Thyroid gland (tissue), 4 donors: ENCODE data around the gene PDCD10. TPM values are rescaled to one million over a fixed set of nuclear protein-coding genes. Genes with fewer than 3 reads are reported as not detected.
A peak's percentile ranks its signal among the peaks of the same experiment; 100 is the strongest.

Experiments used
- DNase-seq, 2 donors: peaks; one replicate each; pipeline ENCODE4 v3.0.0-alpha.2; 2019
- H3K27ac ChIP-seq, 3 donors: fragments of 200-600 bp; sonication (generic); 1 replicate in 2 of 3; 2 replicates in 1 of 3; pipeline ENCODE4 v1.5.1; 2016 to 2019; ENCODE audit warnings: mild to moderate bottlenecking in 1 of 3, moderate library complexity in 1 of 3
- H3K27me3 ChIP-seq: fragments of 200-600 bp; sonication (generic); one replicate; pipeline ENCODE4 v1.5.1; 2019
- H3K36me3 ChIP-seq, 2 donors: fragments of 200-600 bp; sonication (generic); one replicate each; pipeline ENCODE4 v1.5.1; 2016 to 2019
- H3K4me1 ChIP-seq, 2 donors: fragments of 200-600 bp; sonication (generic); one replicate each; pipeline ENCODE4 v1.5.1; 2017 to 2019
- H3K4me3 ChIP-seq, 3 donors: fragments of 200-600 bp; sonication (generic); replicated peaks in 1 of 3; 1 replicate in 2 of 3; 2 replicates in 1 of 3; pipeline ENCODE4 v1.5.1; 2016; ENCODE audit warnings: mild to moderate bottlenecking in 1 of 3
- H3K9me3 ChIP-seq: fragments of 200-600 bp; sonication (generic); one replicate; pipeline ENCODE4 v1.5.1; 2017
- POLR2A ChIP-seq, 2 donors: fragments of 450-650 bp; IDR thresholded peaks; one replicate each; pipeline ENCODE4 v1.6.1; 2017; ENCODE audit warnings: antibody characterized with exemption in 2 of 2, mild to moderate bottlenecking in 2 of 2, moderate library complexity in 1 of 2
- WGBS, 2 donors: methylation state at CpG; one replicate each; pipeline ENCODE4 v1.1.5; 2017; 5-methylcytosine and 5-hydroxymethylcytosine counted together
- intact Hi-C: fragments of 100-400 bp; cut with DNase I; formaldehyde crosslinking; loops from one replicate; pipeline ENCODE4 v1.15.1; 2023
- total RNA-seq, 4 donors: library from RNA; depleted of rRNA; stranded (reverse); fragments of >200 nt; gene quantifications; one replicate each; pipeline ENCODE4 v1.2.3, GENCODE V29; 2016
- TF ChIP-seq, protein P1 (sequence below), 6 experiments: fragments of 200-600 bp in 3 of 6; fragments of 450-650 bp in 3 of 6; sonication (generic) in 3 of 6; IDR thresholded peaks; one replicate each; pipeline ENCODE4 v1.5.1; 2016 to 2019; ENCODE audit warnings: antibody characterized with exemption in 6 of 6, mild to moderate bottlenecking in 2 of 6, inconsistent platforms in 1 of 6, moderate library complexity in 1 of 6

Gene PDCD10
- total RNA-seq, 4 donors from 2014 or later: 56.7 to 80.8 (median 76.9) TPM

GRCh38 chr3:167736264-167736787 is 1.6 kb upstream of the PDCD10 start:
- Histone ChIP-seq H3K9me3 (no peaks in the 10 kb centered on the region), H3K27me3 (no peaks in the 10 kb centered on the region), H3K4me3 (peak overlapping the region in 1 of 3 donors; percentile 88), H3K4me1 (peaks cover 8 to 21% of the 10 kb centered on the region in 2 donors), H3K36me3 (no peaks in the 10 kb centered on the region), H3K27ac (no peak overlapping the region)
- WGBS, 2 donors: 27 to 28% methylated on average over 7 of the region's 7 CpGs
- TF ChIP-seq, protein P1, sequence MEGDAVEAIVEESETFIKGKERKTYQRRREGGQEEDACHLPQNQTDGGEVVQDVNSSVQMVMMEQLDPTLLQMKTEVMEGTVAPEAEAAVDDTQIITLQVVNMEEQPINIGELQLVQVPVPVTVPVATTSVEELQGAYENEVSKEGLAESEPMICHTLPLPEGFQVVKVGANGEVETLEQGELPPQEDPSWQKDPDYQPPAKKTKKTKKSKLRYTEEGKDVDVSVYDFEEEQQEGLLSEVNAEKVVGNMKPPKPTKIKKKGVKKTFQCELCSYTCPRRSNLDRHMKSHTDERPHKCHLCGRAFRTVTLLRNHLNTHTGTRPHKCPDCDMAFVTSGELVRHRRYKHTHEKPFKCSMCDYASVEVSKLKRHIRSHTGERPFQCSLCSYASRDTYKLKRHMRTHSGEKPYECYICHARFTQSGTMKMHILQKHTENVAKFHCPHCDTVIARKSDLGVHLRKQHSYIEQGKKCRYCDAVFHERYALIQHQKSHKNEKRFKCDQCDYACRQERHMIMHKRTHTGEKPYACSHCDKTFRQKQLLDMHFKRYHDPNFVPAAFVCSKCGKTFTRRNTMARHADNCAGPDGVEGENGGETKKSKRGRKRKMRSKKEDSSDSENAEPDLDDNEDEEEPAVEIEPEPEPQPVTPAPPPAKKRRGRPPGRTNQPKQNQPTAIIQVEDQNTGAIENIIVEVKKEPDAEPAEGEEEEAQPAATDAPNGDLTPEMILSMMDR (IDR thresholded peaks at IDR 0.05): no peak
- intact Hi-C loops: no loop called here
- no peak for DNase-seq

GRCh38 chr3:167735233-167736138 is 794 bp upstream of the PDCD10 start, which contains the start of gene SERPINI1:
TSS of gene SERPINI1 (plus strand) at chr3:167735721. CDS start at chr3:167789129, 53,408 bp downstream.
- TF ChIP-seq POLR2A (IDR thresholded peaks at IDR 0.05): peak in 1 of 2 donors; percentile 88
- TF ChIP-seq, protein P1 (IDR thresholded peaks at IDR 0.05): no peak
- Histone ChIP-seq H3K4me3 (peak within 1 kb of the TSS; percentile 59 to 88 (median 78)), H3K36me3 (no peaks in the 10 kb centered on the region), H3K4me1 (peaks cover 8 to 21% of the 10 kb centered on the region in 2 donors), H3K27ac (peak within 1 kb of the TSS; percentile 56 to 89 (median 70)), H3K27me3 (no peaks in the 10 kb centered on the region), H3K9me3 (no peaks in the 10 kb centered on the region)
- intact Hi-C loops: no loop called here
- WGBS, 2 donors: 1 to 2% methylated on average over 28 to 37 of the region's 37 CpGs
- DNase-seq: peak; percentile 93 to 94

GRCh38 chr3:167733961-167734497 is 663 bp downstream of the PDCD10 start:
- no peak for TF ChIP-seq POLR2A (IDR thresholded peaks at IDR 0.05)
- TF ChIP-seq, protein P1 (IDR thresholded peaks at IDR 0.05): no peak
- H3K4me3 ChIP-seq: peak overlapping the region; percentile 59 to 88 (median 78)
- DNase-seq: no peak
- intact Hi-C loops: no loop called here
- H3K4me1 ChIP-seq: peaks cover 8 to 21% of the 10 kb centered on the region in 2 donors
- H3K27ac ChIP-seq: peak overlapping the region; percentile 55 to 89 (median 70)
- H3K27me3 ChIP-seq: no peaks in the 10 kb centered on the region
- no peaks in the 10 kb centered on the region for H3K9me3 ChIP-seq
- H3K36me3 ChIP-seq: no peaks in the 10 kb centered on the region
- 1 to 2% methylated on average over 12 of the region's 12 CpGs for WGBS, 2 donors

DNA sequence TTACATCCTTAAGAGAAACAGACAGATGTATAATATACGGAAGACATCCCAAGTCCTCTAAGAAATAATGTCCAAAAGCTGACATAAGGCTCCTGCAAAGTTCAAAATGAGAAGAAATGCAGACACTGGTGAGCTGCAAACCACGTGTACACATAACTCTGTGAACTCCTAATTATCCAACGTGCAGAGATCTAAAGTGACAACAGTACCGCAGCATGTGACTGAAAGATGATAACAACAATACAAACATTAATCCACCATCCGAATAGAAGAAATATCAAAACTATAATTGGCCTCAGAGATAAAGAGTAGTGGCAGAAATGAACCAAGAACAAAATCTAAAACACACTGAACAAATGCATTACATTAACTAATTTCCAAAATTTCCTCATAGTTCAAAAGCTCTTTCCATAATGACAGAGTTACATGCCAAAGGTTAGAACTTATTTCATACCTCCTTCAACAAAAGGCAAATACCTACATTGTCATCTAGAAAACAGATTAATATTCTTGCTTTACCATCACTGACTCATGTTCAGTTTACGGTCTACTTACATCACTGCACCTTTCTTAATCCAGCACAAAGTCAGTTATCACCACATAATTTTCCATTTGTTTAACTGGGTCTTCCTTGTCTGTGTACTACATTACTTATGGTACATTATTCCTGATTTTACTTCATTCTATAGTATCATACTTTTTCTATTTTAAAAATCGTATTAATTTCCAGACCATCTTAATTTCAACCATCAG is 2.2 kb downstream of the PDCD10 start:
- H3K4me3 ChIP-seq: no peak overlapping the region
- DNase-seq: no peak
- H3K27me3 ChIP-seq: no peaks in the 10 kb centered on the region
- TF ChIP-seq, protein P1 (IDR thresholded peaks at IDR 0.05): no peak
- no peak for TF ChIP-seq POLR2A (IDR thresholded peaks at IDR 0.05)
- intact Hi-C loops: no loop called here
- no peaks in the 10 kb centered on the region for H3K9me3 ChIP-seq
- H3K27ac ChIP-seq: no peak overlapping the region
- peaks cover 8 to 21% of the 10 kb centered on the region in 2 donors for H3K4me1 ChIP-seq
- WGBS, 2 donors: 64 to 66% methylated on average over 7 of the region's 7 CpGs
- H3K36me3 ChIP-seq: no peaks in the 10 kb centered on the region
